GM23338 (cell line): ENCODE data around the gene GPR3. TPM values are rescaled to one million over a fixed set of nuclear protein-coding genes. Genes with fewer than 3 reads are reported as not detected.

ENCODE experiments used
- ATAC-seq: fragments of 200-7000 bp; cut with Tn5 transposase; 3 replicates; pipeline ENCODE4 v1.9.1; 2020
- DNase-seq: peaks from one replicate; pipeline ENCODE4 v3.0.0-alpha.2; 2015; ENCODE audit warnings: low spot score
- H2AFZ ChIP-seq: fragments of 200-600 bp; sonication (generic); 2 replicates; pipeline ENCODE4 v1.8.0; 2016; ENCODE audit warnings: antibody characterized with exemption, mild to moderate bottlenecking, moderate library complexity
- H3F3A ChIP-seq: fragments of 200-600 bp; sonication (generic); replicated peaks from 2 replicates; pipeline ENCODE4 v1.8.0; 2017; ENCODE audit warnings: antibody characterized with exemption, mixed run types, low read depth
- H3K27ac ChIP-seq: fragments of 200-600 bp; sonication (generic); 2 replicates; pipeline ENCODE4 v1.6.1; 2016; ENCODE audit warnings: low read depth
- H3K27me3 ChIP-seq: fragments of 200-600 bp; sonication (generic); 2 replicates; pipeline ENCODE4 v1.8.0; 2016; ENCODE audit warnings: mild to moderate bottlenecking, mixed run types, moderate library complexity; ENCODE audit not compliant: insufficient read depth
- H3K36me3 ChIP-seq: fragments of 200-600 bp; sonication (generic); 2 replicates; pipeline ENCODE4 v1.8.0; 2016; ENCODE audit warnings: mild to moderate bottlenecking; ENCODE audit not compliant: insufficient read depth
- H3K4me1 ChIP-seq: fragments of 200-600 bp; sonication (generic); 2 replicates; pipeline ENCODE4 v1.8.0; 2016; ENCODE audit warnings: mild to moderate bottlenecking, moderate library complexity; ENCODE audit not compliant: insufficient read depth
- H3K4me2 ChIP-seq: fragments of 200-600 bp; sonication (generic); 2 replicates; pipeline ENCODE4 v1.7.1; 2017; ENCODE audit warnings: mixed run types
- H3K4me3 ChIP-seq: fragments of 200-600 bp; sonication (generic); 2 replicates; pipeline ENCODE4 v1.6.1; 2016; ENCODE audit warnings: mixed run types
- H3K79me2 ChIP-seq: fragments of 200-600 bp; sonication (generic); replicated peaks from 2 replicates; pipeline ENCODE4 v1.8.0; 2017; ENCODE audit warnings: mild to moderate bottlenecking; ENCODE audit not compliant: insufficient read depth
- H3K9me2 ChIP-seq: fragments of 200-600 bp; sonication (generic); 2 replicates; pipeline ENCODE4 v1.8.0; 2017; ENCODE audit not compliant: insufficient read depth
- H4K20me1 ChIP-seq: fragments of 200-600 bp; sonication (generic); replicated peaks from 2 replicates; pipeline ENCODE4 v1.8.0; 2017; ENCODE audit warnings: mild to moderate bottlenecking; ENCODE audit not compliant: insufficient read depth
- H3K27ac Mint-ChIP-seq: 2 replicates; pipeline ENCODE4 v1.8.0; 2020; ENCODE audit warnings: inconsistent platforms, mild to moderate bottlenecking, moderate library complexity, mixed read lengths
- H3K27me3 Mint-ChIP-seq: 3 replicates; pipeline ENCODE4 v1.8.0; 2022; ENCODE audit warnings: low read depth, mild to moderate bottlenecking, moderate library complexity, mixed read lengths, inconsistent platforms; ENCODE audit not compliant: insufficient read depth, poor library complexity
- H3K36me3 Mint-ChIP-seq: 3 replicates; pipeline ENCODE4 v1.8.0; 2021; ENCODE audit warnings: low read depth, mild to moderate bottlenecking, inconsistent platforms, moderate library complexity, mixed read lengths
- H3K4me1 Mint-ChIP-seq: 3 replicates; pipeline ENCODE4 v1.8.0; 2020; ENCODE audit warnings: mild to moderate bottlenecking, inconsistent platforms, mixed read lengths
- H3K4me3 Mint-ChIP-seq: 3 replicates; pipeline ENCODE4 v1.8.0; 2021; ENCODE audit warnings: moderate library complexity, mild to moderate bottlenecking, inconsistent platforms, mixed read lengths
- H3K9me3 Mint-ChIP-seq: 3 replicates; pipeline ENCODE4 v1.8.0; 2020; ENCODE audit warnings: moderate library complexity, mild to moderate bottlenecking, inconsistent platforms, mixed read lengths
- CREB1 ChIP-seq: fragments of 250-450 bp; sonication (Bioruptor Pico); IDR thresholded peaks from 2 replicates; pipeline ENCODE4 v1.5.0; 2020; ENCODE audit warnings: low read depth, mild to moderate bottlenecking, moderate library complexity
- CTCF ChIP-seq, 2 experiments: fragments of 200-600 bp in 1 of 2; sonication (generic) in 1 of 2; conservative IDR thresholded peaks; 2 replicates each; pipeline versions ENCODE4 v1.5.1 to v1.6.1; 2016 to 2017; ENCODE audit warnings: antibody characterized with exemption in 2 of 2, low read depth in 2 of 2, mild to moderate bottlenecking in 2 of 2, moderate library complexity in 1 of 2
- EZH2 ChIP-seq: fragments of 200-600 bp; sonication (generic); IDR thresholded peaks from one replicate; pipeline ENCODE4 v1.8.0; 2017; ENCODE audit warnings: antibody characterized with exemption, mild to moderate bottlenecking, low read depth; ENCODE audit not compliant: unreplicated experiment
- EZH2phosphoT487 ChIP-seq: fragments of 200-600 bp; sonication (generic); IDR thresholded peaks from one replicate; pipeline ENCODE4 v1.8.1; 2018; ENCODE audit warnings: antibody characterized with exemption; ENCODE audit not compliant: unreplicated experiment
- JUNB ChIP-seq: IDR thresholded peaks from one replicate; pipeline ENCODE4 v1.6.1; 2016; ENCODE audit warnings: antibody characterized with exemption; ENCODE audit not compliant: unreplicated experiment
- NANOG ChIP-seq: IDR thresholded peaks from 2 replicates; pipeline ENCODE4 v1.6.1; 2016; ENCODE audit warnings: antibody characterized with exemption, borderline replicate concordance
- POLR2AphosphoS5 ChIP-seq: IDR thresholded peaks from 2 replicates; pipeline ENCODE4 v1.6.1; 2016; ENCODE audit warnings: antibody characterized with exemption, low read depth
- REST ChIP-seq: IDR thresholded peaks from one replicate; pipeline ENCODE4 v1.6.1; 2018; ENCODE audit warnings: antibody characterized with exemption; ENCODE audit not compliant: unreplicated experiment
- STAT1 ChIP-seq: IDR thresholded peaks from one replicate; pipeline ENCODE4 v1.6.1; 2016; ENCODE audit warnings: antibody characterized with exemption; ENCODE audit not compliant: unreplicated experiment
- ZNF114 ChIP-seq: fragments of 250-450 bp; sonication (Bioruptor Pico); IDR thresholded peaks from 2 replicates; pipeline ENCODE4 v1.5.0; 2020; ENCODE audit warnings: mild to moderate bottlenecking, moderate library complexity
- ZNF331 ChIP-seq: fragments of 250-450 bp; sonication (Bioruptor Pico); IDR thresholded peaks from 2 replicates; pipeline ENCODE4 v1.5.0; 2020; ENCODE audit warnings: low read depth, mild to moderate bottlenecking, moderate library complexity
- ZNF462 ChIP-seq: fragments of 250-450 bp; sonication (Bioruptor Pico); IDR thresholded peaks from 2 replicates; pipeline ENCODE4 v1.5.0; 2020; ENCODE audit warnings: mild to moderate bottlenecking, moderate library complexity
- polyA plus RNA-seq: library from polyadenylated mRNA; unstranded; fragments of >200 nt; fragmentation: Nextera tagmentation; extraction: Ambion mirVana; gene quantifications from 2 replicates; pipeline ENCODE4 v1.2.1, GENCODE V29; 2016
- total RNA-seq: library from RNA; depleted of rRNA; stranded (reverse); fragments of >200 nt; shearing (Covaris generic); gene quantifications from 2 replicates; pipeline ENCODE4 v1.2.3, GENCODE V29; 2014
- TF ChIP-seq, protein P1 (sequence below): IDR thresholded peaks from 2 replicates; pipeline ENCODE4 v1.6.1; 2016; ENCODE audit warnings: antibody characterized with exemption

GPR3 gene
- total and polyA plus RNA-seq, 2 experiments from 2014 or later, result 5.9 to 9.1 TPM

DNA sequence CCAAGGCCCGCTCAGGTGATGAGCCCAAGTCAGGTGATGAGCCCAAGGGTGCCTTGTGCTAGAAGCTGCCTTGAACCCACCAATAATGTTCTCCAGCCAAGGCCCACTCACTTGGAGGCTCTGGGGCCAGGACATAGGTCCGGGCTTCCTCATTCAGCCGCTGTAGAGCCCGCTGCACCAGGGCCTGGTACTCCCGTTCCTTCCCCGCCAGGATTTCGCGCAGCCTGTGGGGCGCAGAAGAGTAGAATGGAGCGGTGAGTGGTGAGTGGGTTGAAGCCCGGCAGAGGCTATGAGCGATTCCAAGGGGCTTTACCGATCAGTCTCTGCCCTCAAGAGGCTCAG lies 36.2 kb upstream of the GPR3 start:
- no peak for ATAC-seq
- peaks cover 38% of the 10 kb centered on the region for H3K27me3 Mint-ChIP-seq
- no peaks in the 10 kb centered on the region for H3K9me3 Mint-ChIP-seq

More for the DNA sequence above, 36.2 kb upstream of the GPR3 start:
- peaks cover 36% of the 10 kb centered on the region for H3K27me3 ChIP-seq
- H3K4me1 Mint-ChIP-seq, result peaks cover 24% of the 10 kb centered on the region; the same call in 2 of the 3 replicates
- no peaks in the 10 kb centered on the region for H4K20me1 ChIP-seq
- no peak overlapping the region for H3K4me3 ChIP-seq
- H3K4me3 Mint-ChIP-seq, result no peak overlapping the region
- peaks cover 8% of the 10 kb centered on the region; the same call in 1 of the 2 replicates for H3F3A ChIP-seq
- peak overlapping the region; percentile 84; the same call in 1 of the 2 replicates for H3K4me2 ChIP-seq
- no peaks in the 10 kb centered on the region for H3K36me3 ChIP-seq
- H3K36me3 Mint-ChIP-seq, result peaks cover 5% of the 10 kb centered on the region; the same call in 1 of the 3 replicates
- H3K27ac Mint-ChIP-seq, result no peak overlapping the region
- TF ChIP-seq JUNB (no peak), EZH2 (no peak), REST (no peak), ZNF462 (CRISPR knock-in tag) (no peak), STAT1 (no peak), EZH2phosphoT487 (no peak), NANOG (no peak), CREB1 (CRISPR knock-in tag) (no peak), CTCF (conservative IDR thresholded peaks at IDR 0.05; ENCODE audit: low read depth in 2 of 2) (no peak), ZNF114 (CRISPR knock-in tag) (no peak), ZNF331 (no peak), POLR2AphosphoS5 (no peak)
- TF ChIP-seq, protein P1, sequence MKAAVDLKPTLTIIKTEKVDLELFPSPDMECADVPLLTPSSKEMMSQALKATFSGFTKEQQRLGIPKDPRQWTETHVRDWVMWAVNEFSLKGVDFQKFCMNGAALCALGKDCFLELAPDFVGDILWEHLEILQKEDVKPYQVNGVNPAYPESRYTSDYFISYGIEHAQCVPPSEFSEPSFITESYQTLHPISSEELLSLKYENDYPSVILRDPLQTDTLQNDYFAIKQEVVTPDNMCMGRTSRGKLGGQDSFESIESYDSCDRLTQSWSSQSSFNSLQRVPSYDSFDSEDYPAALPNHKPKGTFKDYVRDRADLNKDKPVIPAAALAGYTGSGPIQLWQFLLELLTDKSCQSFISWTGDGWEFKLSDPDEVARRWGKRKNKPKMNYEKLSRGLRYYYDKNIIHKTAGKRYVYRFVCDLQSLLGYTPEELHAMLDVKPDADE, result no peak
- H2AFZ ChIP-seq, result no peak overlapping the region
- DNase-seq, result no peak
- no peaks in the 10 kb centered on the region for H3K79me2 ChIP-seq
- H3K9me2 ChIP-seq, result no peaks in the 10 kb centered on the region
- no peak overlapping the region for H3K27ac ChIP-seq
- peaks cover 21% of the 10 kb centered on the region for H3K4me1 ChIP-seq
